ENCODE data around the gene DDX19B.

Gene DDX19B

DNA sequence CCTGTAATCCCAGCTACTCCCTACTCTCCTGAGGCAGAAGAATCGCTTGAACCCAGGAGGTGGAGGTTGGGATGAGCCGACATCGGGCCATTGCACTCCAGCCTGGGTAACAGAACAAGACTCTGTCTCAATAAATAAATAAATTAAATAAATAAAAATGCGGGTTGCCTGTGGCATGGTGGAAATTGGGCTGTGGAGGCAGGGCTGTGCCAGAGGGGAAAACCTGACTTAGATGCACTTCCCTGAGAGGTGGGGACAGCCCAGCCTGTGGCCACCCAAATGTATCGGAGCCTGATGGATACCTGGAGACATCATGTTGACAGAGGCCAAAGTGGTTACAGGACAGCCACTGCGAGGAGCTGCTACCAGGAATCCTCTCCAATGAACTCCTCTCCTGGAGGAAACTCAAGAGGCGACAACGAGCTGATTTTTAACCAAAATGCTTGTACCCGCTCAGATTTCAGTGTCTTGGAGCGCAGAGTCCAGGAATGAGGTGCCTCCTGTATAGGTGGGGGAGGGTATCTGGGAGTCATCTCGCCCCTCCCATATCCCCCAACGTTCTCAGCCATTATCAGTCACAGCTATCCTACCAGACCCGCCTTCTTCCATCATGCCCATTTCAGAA, 80.0 kb downstream of the DDX19B start:
- DNase-seq (ENCODE audit: low spot score): no peak
- Histone ChIP-seq H3K27ac (no peak overlapping the region), H3K4me3 (no peak overlapping the region)
- TF ChIP-seq, protein P1, sequence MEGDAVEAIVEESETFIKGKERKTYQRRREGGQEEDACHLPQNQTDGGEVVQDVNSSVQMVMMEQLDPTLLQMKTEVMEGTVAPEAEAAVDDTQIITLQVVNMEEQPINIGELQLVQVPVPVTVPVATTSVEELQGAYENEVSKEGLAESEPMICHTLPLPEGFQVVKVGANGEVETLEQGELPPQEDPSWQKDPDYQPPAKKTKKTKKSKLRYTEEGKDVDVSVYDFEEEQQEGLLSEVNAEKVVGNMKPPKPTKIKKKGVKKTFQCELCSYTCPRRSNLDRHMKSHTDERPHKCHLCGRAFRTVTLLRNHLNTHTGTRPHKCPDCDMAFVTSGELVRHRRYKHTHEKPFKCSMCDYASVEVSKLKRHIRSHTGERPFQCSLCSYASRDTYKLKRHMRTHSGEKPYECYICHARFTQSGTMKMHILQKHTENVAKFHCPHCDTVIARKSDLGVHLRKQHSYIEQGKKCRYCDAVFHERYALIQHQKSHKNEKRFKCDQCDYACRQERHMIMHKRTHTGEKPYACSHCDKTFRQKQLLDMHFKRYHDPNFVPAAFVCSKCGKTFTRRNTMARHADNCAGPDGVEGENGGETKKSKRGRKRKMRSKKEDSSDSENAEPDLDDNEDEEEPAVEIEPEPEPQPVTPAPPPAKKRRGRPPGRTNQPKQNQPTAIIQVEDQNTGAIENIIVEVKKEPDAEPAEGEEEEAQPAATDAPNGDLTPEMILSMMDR (IDR thresholded peaks at IDR 0.05): no peak

DNA sequence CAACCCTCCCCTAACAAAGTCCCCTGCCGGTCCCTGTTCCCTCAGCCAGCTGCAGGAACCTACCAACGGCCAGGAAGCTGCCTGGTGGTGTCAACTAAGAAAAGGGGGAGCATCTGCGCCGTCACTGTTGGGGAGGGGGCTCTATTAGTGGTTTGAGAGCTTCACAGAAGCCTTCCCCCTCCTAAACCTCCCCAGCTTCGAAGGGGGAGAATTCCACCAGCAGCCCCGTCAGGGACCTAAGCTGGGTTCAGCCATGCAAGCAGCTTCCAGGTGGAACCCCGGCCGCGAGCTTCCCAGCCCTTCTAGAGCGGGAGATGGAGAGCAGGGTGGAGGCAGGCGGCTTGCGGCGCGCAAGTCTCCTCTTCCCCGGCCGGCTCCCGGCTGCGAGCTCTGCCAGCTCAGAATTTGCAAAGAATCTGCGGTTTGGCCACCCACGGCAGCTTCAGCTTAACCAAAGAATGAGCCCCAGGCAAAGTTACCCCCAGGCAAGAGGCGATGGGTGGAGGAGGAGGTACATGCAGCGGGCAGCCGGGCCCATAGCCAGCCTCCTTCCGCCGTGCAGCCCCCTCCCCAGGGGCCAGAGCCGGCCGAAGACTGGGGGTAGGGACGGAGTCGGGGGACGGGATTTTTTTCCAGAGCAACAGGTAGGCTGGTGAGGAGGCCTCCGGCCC, 81.4 kb downstream of the DDX19B start:
- TF ChIP-seq, protein P1 (IDR thresholded peaks at IDR 0.05): no peak
- peak overlapping the region; percentile 60 to 82 for H3K27ac ChIP-seq
- peak; percentile 81 for DNase-seq (ENCODE audit: low spot score)

GRCh38 chr16:70380919-70381603, 82.1 kb downstream of the DDX19B start:
- H3K27ac ChIP-seq: peak overlapping the region; percentile 60 to 82
- peak; percentile 97 for DNase-seq (ENCODE audit: low spot score)
- TF ChIP-seq, protein P1 (IDR thresholded peaks at IDR 0.05): no peak
- peak overlapping the region; percentile 82 for H3K4me3 ChIP-seq

More for the DNA sequence above, 81.4 kb downstream of the DDX19B start:
- H3K4me3 ChIP-seq: peak overlapping the region; percentile 82

DNA sequence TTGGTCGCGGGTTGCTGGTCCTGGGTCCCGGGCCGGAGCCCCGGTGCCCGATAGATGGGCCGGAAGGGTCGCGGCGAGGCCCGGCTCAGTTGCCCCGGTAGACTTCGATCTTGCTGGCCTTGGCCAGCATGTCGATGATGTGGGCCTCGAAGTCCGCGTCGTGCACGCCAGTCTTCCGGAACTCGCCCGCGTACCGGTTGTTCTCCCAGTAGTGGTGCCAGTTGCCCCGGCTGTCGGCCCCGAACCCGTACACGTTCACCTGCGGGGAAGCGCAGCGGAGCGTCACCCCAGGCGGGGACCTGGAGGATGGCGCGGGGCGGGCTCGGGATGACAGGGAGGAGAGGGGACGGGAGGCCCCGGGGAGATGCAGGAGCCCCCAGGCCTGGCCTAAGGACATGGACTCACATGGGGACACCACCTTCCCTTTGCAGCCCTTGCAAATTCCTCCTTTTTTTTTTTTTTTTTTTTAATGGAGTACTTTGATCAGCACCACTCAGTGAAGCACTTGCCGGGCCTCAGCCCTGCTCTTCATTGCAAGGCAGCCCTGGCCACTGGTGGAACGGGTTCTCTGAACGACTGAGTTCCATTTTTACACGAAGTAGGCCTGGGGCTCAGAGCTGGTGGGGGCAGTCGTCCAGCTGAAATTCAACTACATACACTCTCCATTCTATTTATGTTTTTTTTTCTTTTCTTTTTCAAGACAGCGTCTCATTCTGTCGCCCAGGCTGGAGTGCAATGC, 82.8 kb downstream of the DDX19B start:
- DNase-seq (ENCODE audit: low spot score): no peak
- peak overlapping the region; percentile 82 for H3K4me3 ChIP-seq
- TF ChIP-seq, protein P1 (IDR thresholded peaks at IDR 0.05): no peak
- H3K27ac ChIP-seq: peak overlapping the region; percentile 27 to 82

DNA sequence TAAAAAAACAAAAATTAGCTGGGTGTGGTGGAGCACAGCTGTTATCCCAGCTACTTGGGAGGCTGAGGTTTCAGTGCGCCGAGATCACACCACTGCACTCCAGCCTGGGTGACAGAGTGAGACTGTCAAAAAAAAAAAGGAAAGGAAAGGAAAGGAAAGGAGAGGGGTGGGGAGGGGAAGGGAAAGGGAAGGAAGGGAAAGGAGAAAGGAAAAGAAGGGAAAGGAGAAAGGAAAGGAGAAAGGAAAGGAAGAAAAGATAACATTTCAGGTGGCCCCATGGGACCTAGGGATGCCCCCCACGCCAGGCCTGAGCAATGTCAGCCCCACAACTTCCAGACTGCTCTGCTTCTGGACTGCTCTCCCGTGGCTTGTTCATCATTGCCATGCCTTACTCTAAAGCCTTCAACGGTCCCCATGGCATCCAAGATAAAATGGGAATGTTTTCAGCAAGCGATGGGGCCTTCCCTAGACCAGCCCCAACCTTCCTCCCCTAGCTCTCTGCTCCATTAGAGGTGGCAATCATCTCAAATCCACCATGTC, 84.5 kb downstream of the DDX19B start:
- TF ChIP-seq, protein P1 (IDR thresholded peaks at IDR 0.05): no peak
- DNase-seq (ENCODE audit: low spot score): no peak
- H3K27ac ChIP-seq: no peak overlapping the region
- H3K4me3 ChIP-seq: no peak overlapping the region
